RWPE2 (cell line): ENCODE data around the gene RFX3.
A peak's percentile ranks its signal among the peaks of the same experiment; 100 is the strongest.

Source experiments
- ATAC-seq: fragments of 200-7000 bp; cut with Tn5 transposase; 3 replicates; pipeline ENCODE4 v1.9.1; 2021; ENCODE audit warnings: low read depth
- DNase-seq: peaks from one replicate; pipeline ENCODE4 v3.0.0-alpha.2; 2020; ENCODE audit warnings: low spot score
- H3K27ac ChIP-seq: fragments of 450-650 bp; 2 replicates; pipeline ENCODE4 v1.5.1; 2017; ENCODE audit warnings: mild to moderate bottlenecking; ENCODE audit not compliant: poor library complexity, severe bottlenecking
- H3K27me3 ChIP-seq: fragments of 250-450 bp; sonication (Bioruptor Pico); 2 replicates; pipeline ENCODE4 v1.5.1; 2021; ENCODE audit warnings: mild to moderate bottlenecking, moderate library complexity; ENCODE audit not compliant: insufficient read depth, poor library complexity, severe bottlenecking
- H3K36me3 ChIP-seq: fragments of 250-450 bp; sonication (Bioruptor Pico); 2 replicates; pipeline ENCODE4 v1.5.1; 2020; ENCODE audit warnings: low read depth, mild to moderate bottlenecking, moderate library complexity
- H3K4me1 ChIP-seq: fragments of 250-450 bp; sonication (Bioruptor Pico); 2 replicates; pipeline ENCODE4 v1.5.1; 2021; ENCODE audit warnings: mild to moderate bottlenecking, moderate library complexity; ENCODE audit not compliant: insufficient read depth, poor library complexity, severe bottlenecking
- H3K4me3 ChIP-seq: fragments of 250-450 bp; sonication (Bioruptor Pico); 2 replicates; pipeline ENCODE4 v1.5.1; 2021; ENCODE audit warnings: mild to moderate bottlenecking, moderate library complexity; ENCODE audit not compliant: severe bottlenecking
- H3K9me3 ChIP-seq: fragments of 250-450 bp; sonication (Bioruptor Pico); 2 replicates; pipeline ENCODE4 v1.5.1; 2021; ENCODE audit warnings: mild to moderate bottlenecking, moderate library complexity; ENCODE audit not compliant: severe bottlenecking
- CTCF ChIP-seq: fragments of 450-650 bp; IDR thresholded peaks from one replicate; pipeline ENCODE4 v1.5.1; 2017; ENCODE audit warnings: mild to moderate bottlenecking, moderate library complexity; ENCODE audit not compliant: poor library complexity, severe bottlenecking

RFX3 gene

GRCh38 chr9:3467593-3468219 lies 58.1 kb downstream of the RFX3 start:
- DNase-seq (no peak), ATAC-seq (peak; percentile 99)
- Histone ChIP-seq H3K4me3 (no peak overlapping the region), H3K9me3 (no peaks in the 10 kb centered on the region), H3K36me3 (no peaks in the 10 kb centered on the region), H3K27me3 (no peaks in the 10 kb centered on the region), H3K27ac (no peak overlapping the region), H3K4me1 (no peaks in the 10 kb centered on the region)
- TF ChIP-seq CTCF: peak; percentile 99

GRCh38 chr9:3464033-3464638 lies 61.7 kb downstream of the RFX3 start:
- no peak for ATAC-seq
- Histone ChIP-seq H3K9me3 (no peaks in the 10 kb centered on the region), H3K4me1 (no peaks in the 10 kb centered on the region), H3K27ac (no peak overlapping the region), H3K36me3 (no peaks in the 10 kb centered on the region), H3K27me3 (no peaks in the 10 kb centered on the region), H3K4me3 (no peak overlapping the region)
- TF ChIP-seq CTCF: no peak
- DNase-seq: no peak

GRCh38 chr9:3458806-3459475 lies 66.9 kb downstream of the RFX3 start:
- no peak overlapping the region for H3K27ac ChIP-seq
- ATAC-seq: no peak
- H3K4me3 ChIP-seq: no peak overlapping the region
- no peak for DNase-seq
- H3K27me3 ChIP-seq: no peaks in the 10 kb centered on the region
- H3K4me1 ChIP-seq: no peaks in the 10 kb centered on the region
- no peak for TF ChIP-seq CTCF
- H3K9me3 ChIP-seq: no peaks in the 10 kb centered on the region
- H3K36me3 ChIP-seq: no peaks in the 10 kb centered on the region

- H3K4me3 ChIP-seq: no peak overlapping the region
- TF ChIP-seq CTCF: no peak
- no peaks in the 10 kb centered on the region for H3K36me3 ChIP-seq
- ATAC-seq: no peak
- H3K9me3 ChIP-seq: no peaks in the 10 kb centered on the region
- H3K27me3 ChIP-seq: no peaks in the 10 kb centered on the region
- H3K4me1 ChIP-seq: no peaks in the 10 kb centered on the region
- no peak overlapping the region for H3K27ac ChIP-seq
- DNase-seq: no peak
Measured at GRCh38 chr9:3457175-3457574, 68.6 kb downstream of the RFX3 start.

- Histone ChIP-seq H3K27me3 (no peaks in the 10 kb centered on the region), H3K27ac (no peak overlapping the region), H3K4me3 (no peak overlapping the region), H3K9me3 (no peaks in the 10 kb centered on the region), H3K4me1 (no peaks in the 10 kb centered on the region), H3K36me3 (no peaks in the 10 kb centered on the region)
- DNase-seq (no peak), ATAC-seq (no peak)
- no peak for TF ChIP-seq CTCF
Measured at GRCh38 chr9:3455717-3456116, 70.1 kb downstream of the RFX3 start.
